Transverse colon (tissue), 3 donors: ENCODE measurements around the gene KPTN.

ENCODE experiments used
- CTCF ChIP-seq, 5 experiments: fragments of 200-600 bp in 3 of 5; fragments of 450-650 bp in 2 of 5; sonication (generic) in 3 of 5; IDR thresholded peaks; 1 replicate in 2 of 5; 2 replicates in 3 of 5; pipeline ENCODE4 v1.5.1; 2016 to 2017; ENCODE audit warnings: antibody characterized with exemption in 5 of 5, inconsistent platforms in 3 of 5, mild to moderate bottlenecking in 2 of 5, moderate library complexity in 1 of 5
- EP300 ChIP-seq: sonication (generic); formaldehyde crosslinking; IDR thresholded peaks from one replicate; pipeline ENCODE4 v1.6.1; 2017; ENCODE audit warnings: antibody characterized with exemption, low read depth
- POLR2A ChIP-seq: fragments of 450-650 bp; IDR thresholded peaks from one replicate; pipeline ENCODE4 v1.6.1; 2016; ENCODE audit warnings: antibody characterized with exemption, mild to moderate bottlenecking, moderate library complexity

- TF ChIP-seq EP300 (no peak), POLR2A (no peak), CTCF (IDR thresholded peaks at IDR 0.05) (no peak)
These were observed 19.8 kb upstream of the KPTN start for GRCh38 chr19:47503826-47504150.
